NCI-H2029 treated with DMSO at 0.1 percent for 48 hours (cell line): ENCODE results near the gene KCNK16.
"Not testable (repeated sequence)": the region's sequence is repeated elsewhere in the genome, so short reads cannot be mapped to it uniquely, and the experiment has no call there.

Experiments used
- DNase-seq: peaks from one replicate; lab custom pipeline; 2025; lab: John Stamatoyannopoulos, UW

The KCNK16 gene

DNA sequence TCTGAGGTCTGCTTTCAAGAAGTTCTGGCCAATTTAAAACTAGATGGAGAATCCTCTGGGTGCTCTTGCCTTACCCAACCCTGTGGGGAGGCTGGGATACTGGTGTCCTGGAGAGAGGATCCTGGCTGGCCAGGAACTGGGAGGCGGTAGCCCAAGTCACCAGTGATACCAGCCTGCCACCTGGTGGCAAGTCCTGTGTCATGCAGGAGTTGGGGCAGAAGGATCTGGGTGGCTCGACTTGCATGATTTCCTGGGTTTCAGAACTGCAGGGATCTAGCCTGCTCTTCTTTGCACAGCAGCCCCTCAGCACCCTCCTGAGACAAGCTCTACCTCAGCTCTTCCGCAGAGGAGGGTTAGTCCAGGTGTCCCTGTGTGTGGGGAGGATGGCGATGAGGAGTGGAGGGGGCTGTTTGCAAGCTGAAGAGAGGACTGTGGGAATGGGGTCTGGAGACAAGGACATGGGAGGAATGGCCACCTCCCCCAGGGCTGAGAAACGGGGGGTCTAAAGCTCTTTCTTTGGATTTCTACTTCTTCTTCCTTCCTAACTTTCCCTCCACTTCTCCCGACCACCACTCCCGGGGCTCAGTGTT, 12.5 kb downstream of the KCNK16 start:
- DNase-seq: peak; percentile 53

DNA sequence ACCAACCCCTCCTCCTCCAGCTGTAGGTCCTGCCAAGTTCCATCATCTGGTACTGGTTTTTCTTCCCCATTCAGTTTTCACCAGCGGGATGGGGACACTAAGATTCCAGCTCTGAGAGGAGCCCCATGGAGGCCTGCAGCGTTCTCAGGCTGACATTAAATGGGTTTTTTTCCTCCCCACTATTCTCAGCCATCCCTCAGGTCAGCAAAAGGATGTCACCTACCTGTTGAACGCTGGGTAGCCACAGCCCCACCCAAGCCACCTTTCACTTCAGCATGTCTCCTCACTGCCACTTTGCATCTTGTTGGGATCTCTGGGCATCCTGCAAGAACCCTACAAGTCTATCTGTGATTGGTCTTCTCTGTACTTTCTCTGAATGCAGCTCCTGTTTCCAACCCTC, 15.0 kb downstream of the KCNK16 start:
- no peak for DNase-seq

DNA sequence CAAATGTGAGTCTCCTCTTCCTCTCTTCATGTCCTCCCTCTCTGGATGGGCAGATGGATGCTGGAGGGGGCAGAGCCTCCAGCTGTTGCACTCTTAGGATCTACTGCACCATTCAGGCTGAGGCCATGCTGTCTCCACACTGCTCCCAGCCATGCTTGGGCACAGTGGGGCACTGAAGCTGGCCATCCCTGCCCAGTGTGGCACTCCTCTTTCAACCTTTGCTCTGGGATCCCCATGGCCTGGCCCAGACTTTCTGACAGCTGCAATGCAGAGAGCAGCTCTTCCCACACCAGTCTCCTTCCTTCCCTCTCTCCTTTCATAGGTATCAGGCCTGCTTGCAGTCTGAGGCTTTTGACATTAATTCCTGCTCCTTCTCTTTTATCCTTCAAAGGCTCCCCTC, 17.6 kb downstream of the KCNK16 start:
- DNase-seq: no peak

DNA sequence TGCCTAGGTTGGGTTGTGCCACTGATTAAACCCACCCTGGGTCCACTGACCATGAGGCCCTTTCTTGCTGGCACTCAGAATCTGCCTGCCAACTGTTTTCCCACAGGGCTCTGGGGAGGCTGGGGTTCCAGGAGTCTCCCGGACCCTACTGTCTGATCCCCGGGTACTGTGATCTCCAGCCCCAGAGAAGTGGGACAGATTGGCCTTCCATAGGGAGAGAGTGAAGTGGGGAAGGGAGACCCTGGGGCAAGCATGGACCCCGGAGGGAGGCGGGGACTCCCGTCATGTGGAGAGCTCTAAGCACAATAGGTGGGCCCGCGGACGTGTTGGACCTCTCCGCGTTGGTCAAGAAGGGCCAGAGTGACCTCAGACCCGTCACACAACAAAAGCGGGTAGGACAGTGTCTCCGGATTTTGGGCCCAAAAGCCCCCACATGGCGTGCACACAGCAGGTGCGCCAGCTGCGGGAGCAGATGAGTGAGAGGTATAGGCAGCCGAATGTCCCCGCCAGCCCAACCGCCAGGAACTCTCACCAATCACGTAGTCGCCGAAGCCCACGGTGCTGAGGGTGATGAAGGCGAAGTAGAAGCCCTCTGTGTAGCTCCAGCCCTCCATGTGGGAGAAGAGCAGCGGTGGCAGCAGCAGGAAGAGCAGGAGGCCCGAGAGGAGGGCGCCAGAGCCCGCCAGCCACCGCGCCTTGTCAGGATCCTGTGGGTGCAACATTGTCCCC, 18.9 kb downstream of the KCNK16 start:
- DNase-seq: no peak

DNA sequence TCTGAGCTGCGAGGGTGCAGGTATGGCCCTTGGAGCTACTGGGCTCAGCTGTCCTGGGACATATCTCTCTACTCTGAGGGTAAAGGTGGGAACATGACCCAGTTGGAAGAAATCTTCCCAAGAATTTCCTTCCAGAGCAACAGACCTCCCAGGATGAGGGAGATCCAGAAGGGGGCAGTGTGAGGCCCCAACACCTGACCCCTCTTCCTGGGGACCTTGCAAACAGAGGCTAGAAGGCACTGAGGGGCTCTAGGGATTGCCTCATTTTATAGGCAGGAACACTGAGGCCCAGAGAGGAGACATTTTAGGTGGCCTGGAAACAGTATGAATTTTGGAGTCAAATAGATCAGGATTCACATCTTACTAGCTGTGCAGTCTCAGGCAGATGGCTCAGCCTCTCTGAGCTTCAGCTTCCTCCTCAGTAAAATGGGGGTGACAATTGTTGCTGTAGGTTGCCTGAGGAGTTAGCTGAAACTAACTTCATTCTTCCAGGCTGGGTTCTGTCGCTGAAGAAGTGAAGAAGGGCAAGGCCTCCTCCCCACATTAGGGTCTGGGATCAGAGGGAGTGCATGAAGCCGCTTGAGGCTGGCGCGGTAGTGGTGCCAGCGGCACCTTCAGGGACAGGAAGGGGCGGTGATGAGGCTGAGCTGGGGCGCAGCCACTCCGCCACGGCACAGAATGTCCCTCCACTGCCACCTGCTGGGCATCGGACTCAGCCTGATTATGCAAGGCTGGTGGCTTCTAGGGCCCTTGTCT, 19.7 kb downstream of the KCNK16 start:
- DNase-seq: peak; percentile 54

DNA sequence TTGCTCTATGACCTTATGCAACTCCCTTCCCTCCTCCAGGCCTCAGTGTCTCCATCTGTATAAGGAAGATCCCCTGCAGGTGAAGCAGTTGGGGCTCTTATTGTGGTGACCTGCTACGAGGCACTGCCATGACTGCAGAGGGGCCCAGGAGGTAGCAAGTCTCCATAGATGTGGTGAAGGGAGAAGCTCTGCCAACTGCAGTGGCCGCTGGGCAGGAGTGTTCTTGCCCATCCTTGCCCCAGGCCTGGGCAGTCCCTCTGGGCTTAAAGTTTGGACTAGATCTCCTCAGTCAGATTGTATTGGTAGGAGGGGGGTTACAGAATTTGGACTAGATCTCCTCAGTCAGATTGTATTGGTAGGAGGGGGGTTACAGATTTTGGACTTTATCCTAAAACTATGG, 20.5 kb downstream of the KCNK16 start:
- DNase-seq: no peak

DNA sequence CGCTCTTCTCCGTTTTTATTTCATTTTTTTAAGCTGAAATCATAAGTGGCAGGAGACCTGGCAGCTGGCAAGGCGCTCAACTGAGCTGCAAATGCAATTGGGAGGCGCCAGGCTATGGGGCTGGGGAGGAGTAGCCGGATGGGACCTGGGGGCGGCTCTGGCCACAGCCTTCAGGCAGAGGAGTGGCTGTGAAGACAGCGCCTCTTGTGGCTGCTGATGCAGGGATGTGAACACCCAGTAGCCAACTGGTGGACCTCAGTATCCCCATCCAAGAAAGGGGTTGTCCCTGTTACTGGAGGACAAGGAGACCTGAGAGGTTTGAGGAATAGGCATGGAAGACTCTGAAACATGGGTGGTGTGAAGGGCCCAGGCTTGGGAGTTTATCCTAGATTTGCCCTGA, 20.9 kb downstream of the KCNK16 start:
- no peak for DNase-seq

DNA sequence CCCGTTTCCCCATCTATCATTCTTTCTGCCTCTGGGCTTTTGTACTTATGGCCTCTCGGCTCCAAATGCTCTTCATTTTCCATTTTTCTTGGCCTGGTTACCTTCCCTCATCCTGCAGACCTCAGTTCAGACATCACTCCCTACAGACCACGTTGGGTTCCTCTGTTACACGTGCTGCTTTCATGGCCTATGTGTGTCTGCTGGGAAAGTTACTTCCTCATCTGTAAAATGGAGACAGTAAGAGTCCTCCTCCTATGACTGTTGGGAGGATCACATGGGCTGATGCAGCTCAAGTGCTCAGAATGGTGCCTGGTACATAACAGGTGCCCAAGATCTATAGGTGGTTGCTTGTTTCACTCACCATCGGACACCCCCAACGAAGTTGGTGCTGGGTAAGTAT, 21.8 kb downstream of the KCNK16 start:
- DNase-seq: no peak

DNA sequence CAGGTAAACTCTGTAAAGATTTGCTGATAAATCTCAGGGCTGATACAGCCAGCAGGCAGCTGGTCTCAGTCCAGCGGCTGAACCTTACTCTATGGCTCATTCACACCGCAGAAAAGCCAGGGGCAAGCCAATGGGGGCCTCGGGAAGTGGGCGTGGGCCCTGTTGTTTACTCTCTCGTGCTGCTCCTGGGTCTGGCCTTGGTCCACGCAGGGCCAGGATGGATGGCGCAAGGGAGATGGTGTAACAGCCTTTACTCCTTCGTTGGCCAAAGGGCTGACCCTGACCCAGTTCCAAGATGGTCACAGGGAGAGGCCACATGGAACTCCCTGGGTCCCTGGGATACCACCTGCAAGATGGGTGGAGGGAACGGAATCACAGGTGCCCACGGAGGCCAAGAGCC, 24.4 kb downstream of the KCNK16 start:
- DNase-seq: no peak

DNA sequence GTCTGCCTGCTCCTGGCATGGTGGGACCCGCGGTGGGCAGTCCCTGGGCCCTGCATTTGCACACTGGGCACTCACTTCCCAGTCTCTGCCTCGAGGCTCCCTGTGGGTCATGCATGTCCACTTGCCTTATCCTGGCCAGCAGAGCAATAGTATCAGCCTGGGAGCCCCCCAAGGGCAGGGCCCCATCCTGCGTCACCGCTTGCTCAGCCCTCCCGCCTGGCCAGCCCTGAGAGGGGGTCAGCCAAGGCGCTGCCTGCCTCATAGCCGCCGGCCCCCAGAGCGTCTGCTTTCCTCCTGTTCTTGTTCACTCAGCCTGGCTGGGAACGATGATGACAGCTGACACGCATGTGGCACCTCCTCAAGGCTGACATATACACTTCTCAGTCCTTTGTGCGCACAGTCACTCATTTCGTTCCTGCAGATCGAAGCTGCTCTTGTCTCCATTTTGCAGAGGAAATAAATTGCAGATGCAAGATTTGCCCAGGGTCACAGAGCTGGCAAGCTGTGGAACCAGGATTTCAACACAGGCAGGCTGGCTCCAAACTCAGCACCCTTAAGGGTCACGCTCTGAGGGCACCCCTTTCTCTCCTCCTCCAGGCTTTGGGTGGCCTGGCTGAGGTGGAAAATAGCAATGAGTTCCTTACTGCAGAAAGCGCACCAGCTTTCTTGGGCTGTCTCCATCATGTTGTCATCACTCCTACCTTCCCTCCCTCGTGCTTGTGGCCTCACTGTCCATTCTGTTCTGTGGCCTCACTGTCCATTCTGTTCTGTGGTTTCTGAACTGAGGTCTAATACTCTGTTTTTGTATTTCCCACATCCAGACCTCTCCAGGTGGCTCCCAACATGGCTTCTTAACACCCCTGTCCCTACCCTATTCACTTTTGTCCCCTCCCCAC, 25.5 kb downstream of the KCNK16 start:
- no peak for DNase-seq

DNA sequence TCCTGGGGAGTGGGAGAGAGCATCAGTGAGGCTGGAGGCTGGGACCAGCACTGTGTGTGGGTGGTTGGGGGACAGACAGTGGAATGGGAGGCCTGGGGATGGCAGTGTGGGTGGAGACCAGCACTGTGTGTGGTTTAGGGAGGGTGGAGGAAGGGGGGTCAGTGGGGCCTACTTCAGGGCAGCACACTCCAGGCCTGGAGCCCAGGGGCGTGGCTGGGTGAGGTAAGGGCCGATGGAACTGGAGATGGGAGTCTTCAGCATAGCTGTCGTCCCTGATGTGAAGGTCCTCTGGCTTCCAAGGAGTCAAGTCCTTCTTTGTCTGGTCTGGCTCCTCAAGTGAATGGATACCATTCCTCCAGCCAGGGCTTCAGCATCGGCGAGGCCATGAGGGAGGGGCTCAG, 26.9 kb downstream of the KCNK16 start:
- DNase-seq: no peak

DNA sequence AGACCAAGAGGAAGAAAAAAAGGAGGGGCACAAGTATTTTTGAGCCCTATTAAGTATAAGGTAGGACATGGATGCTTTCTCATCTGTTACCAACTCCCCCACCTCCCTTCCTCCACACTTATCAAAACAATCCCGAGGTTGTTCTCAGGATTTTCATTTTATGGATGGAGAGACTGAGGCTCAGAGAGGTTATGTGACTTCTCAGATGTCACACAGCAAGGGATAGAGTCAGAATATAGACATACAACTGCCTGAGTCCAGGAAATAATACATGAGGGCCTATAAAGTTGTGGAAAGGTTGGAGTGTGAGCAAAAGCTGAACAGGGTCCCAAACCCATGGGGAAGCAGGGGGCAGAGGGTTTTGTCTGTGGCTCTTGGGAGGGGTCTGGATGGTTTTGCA, 27.6 kb downstream of the KCNK16 start:
- no peak for DNase-seq

DNA sequence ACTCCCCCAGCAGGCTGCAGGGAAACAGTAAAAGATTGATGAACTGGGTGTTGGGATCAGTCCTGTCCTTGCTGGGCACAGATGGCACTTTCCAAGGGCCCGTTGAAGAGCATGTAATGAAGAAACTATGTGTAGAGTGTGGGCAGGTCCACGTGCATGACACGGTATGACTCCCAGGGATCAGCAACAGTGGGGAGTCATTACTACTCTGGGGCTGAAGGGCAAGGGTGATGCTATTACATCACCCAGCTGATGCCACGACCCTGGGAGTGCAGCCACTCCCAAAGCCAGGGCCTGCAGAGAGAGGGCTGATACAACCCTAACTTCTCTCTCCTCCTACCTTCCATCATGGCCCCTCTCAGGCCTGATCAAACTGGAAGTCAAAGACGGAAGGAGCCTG, 28.4 kb downstream of the KCNK16 start:
- no peak for DNase-seq

DNA sequence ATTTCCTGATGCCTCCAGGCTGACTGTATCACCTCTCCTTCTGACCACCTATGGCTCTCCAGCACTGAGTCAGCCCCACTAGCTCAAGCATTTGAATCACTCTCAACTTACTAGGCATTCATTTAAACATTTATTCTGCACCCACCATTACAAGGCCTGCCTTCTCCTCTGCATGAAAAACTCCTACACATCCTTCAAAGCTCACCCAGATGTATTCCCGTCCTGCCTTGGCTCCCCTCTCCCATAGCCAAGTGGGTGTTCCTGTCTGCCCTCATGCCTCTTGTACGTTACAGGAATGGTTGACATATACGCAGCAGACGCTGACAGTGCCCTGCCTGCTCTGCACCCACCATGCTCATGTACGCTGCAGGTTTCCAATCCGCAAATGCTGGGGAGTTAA, 29.9 kb downstream of the KCNK16 start:
- DNase-seq: no peak

DNA sequence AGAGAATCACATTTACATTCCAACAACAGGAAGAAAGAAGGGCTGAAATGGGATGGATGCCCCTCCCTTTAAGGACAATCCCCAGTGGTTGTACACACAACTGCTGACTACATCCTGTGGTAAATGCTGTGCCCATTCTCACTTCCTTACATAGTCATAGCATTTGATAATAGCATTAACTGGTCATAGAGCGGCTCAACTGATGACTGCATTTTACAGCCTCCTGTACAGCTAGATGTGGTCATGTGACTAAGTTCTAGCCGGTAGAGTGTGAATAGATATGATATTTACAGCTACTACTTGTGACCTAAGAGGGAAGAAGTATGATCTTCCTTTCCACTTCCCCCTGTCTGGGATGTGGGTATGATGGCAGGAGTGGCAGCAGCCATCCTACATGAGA, 33.0 kb downstream of the KCNK16 start:
- no peak for DNase-seq

DNA sequence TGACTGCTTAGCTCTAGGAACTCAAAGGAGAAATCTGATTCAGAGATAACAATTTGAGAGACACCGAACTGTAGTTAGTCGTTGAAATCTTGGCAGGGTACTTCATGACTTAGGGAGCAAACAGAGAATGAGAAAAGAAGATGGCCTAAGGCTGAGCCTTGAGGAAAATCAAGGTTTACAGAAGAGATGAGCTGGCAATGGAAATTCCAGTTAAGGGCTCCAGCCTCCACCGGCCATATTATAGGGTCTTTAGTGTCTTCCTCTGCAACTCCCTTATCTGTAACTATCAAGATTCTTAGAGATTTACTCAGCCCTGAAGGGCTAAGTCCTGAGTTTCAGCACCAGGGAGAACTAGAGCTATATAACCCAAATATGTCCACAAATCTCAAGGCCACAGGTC, 34.9 kb downstream of the KCNK16 start:
- DNase-seq: no peak

DNA sequence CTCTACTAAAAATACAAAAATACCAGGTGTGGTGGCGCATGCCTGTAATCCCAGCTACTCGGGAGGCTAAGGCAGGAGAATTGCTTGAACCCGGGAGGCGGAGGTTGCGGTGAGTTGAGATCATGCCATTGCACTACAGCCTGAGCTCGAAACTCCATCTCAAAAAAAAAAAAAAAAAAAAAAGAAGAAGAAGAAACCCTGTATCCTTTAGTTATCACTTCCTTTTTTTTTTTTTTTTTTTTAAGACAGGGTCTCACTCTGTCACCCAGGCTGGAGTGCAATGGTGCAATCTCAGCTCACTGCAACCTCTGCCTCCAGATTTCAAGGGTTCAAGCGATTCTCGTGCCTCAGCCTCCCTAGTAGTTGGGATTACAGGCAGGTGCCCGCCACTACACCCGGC, 35.9 kb downstream of the KCNK16 start:
- DNase-seq: not testable (repeated sequence)

DNA sequence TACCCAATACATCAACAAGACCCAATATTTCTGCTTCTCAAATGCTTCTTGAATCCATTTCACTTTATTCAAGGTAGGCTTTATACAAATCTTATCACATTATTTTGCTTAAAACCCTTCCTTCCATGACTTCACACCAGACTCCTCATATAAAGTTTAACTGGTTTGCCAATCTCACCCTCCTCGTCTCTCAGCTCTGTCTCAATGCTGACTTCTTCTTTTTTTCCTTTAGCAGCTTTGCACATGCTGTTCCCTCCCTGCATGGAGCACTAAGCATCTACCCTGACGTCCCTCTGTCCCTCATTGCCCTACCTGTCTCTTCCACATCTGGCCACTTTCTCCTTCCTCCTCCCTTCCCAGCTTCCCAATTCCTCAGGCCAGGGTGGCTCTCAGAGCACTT, 39.7 kb downstream of the KCNK16 start:
- DNase-seq: no peak

DNA sequence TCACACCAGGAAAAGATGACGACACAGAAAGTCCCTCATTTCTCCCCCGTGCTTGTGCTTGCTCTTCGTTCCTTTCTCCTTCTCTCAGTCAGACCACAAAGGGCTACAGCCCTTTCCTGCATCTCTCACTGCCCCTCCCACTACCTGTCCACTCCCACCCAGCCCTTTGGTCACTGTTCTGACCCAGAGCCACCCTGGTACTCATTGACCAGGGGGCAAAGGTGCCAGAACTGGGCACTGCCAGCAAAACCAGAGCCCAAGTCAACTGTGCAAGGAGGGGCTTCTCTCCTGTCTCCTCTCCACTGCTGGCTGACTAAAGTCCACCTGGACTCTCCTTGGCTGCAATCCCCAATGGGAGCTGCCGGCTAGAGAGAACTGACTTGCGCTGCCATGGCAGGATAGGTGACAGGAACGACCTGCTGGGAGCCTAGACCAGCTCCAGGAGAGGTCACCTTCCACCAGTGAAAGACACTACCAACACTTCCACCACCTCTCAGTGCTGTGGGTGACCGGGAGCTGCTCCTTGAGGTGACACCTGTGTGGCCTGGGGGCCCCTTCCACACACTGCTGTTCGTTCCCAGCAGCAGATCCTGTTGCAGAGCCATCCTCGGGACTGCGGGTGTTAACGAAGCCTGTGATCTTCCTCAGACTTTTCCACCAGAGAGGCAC, 41.1 kb downstream of the KCNK16 start:
- DNase-seq: no peak

DNA sequence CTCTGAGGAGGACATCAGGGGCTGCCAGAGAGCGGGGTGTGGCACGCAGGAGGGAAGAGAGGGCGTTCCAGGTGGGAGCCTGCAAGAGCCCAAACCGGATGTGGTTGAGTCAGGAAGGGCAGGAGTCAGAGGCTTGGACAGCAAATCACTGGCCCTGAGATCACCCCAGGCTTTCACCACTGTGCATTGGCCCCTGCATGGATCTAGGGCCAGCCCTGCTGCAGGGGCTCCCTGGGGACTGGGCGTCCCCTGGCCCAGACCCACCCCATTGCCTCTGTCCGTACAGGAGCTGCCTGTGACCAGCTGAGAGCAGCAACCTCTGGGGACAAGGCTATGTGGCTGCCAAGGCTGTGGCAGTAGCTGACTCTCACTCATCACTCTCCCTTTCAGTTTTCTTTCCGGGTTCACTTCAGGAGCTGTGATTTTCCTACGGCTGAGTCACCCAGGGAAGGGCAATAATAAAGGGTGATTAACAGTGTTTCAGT, 42.2 kb downstream of the KCNK16 start:
- DNase-seq: no peak

DNA sequence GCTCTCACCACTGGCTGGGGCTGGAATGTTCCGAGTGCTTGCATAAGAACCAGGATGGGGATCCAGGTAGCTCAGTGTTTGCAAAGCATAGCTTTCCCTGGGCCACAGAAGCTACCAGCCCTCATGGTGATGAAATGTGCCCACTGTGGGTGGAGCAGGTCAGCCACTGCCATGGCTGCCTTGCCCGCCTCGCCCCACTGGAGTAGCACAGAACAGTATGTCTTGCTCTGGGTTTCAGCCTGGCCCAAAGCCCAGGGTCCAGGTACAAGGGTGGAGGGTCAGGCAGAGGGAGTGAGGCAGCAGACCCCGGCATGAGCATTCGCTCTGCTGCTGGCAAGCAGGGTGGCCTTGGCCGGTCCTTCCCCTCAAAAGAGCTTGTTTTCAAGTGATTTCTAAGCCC, 43.0 kb downstream of the KCNK16 start:
- no peak for DNase-seq
